NCI-H2107 treated with DMSO at 0.1 percent for 48 hours (cell line): Measurements from ENCODE around the gene TMEM163.

Experiments used
- DNase-seq: peaks from one replicate; lab custom pipeline; 2025; ENCODE audit not compliant: unreplicated experiment; lab: John Stamatoyannopoulos, UW

Gene TMEM163

GRCh38 chr2:134413912-134414311 is 304.9 kb downstream of the TMEM163 start:
- DNase-seq = no peak

GRCh38 chr2:134413430-134413829 is 305.4 kb downstream of the TMEM163 start:
- no peak for DNase-seq

DNA sequence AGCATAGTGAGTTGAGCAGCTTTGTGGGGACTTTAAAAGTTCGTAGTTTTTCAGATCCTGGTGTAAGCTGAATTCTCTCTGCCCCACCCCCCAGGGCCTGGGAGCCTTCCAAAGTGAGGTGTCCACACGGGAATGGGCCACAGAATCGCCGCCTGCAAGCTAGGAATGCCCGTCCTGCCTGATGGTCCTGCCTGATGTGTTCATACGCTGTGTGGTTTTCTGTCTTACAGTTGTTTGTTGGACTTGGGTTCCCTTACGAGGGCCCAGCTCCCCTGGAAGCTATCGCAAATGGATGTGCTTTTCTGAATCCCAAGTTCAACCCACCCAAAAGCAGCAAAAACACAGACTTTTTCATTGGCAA is 306.2 kb downstream of the TMEM163 start:
- DNase-seq = no peak

DNA sequence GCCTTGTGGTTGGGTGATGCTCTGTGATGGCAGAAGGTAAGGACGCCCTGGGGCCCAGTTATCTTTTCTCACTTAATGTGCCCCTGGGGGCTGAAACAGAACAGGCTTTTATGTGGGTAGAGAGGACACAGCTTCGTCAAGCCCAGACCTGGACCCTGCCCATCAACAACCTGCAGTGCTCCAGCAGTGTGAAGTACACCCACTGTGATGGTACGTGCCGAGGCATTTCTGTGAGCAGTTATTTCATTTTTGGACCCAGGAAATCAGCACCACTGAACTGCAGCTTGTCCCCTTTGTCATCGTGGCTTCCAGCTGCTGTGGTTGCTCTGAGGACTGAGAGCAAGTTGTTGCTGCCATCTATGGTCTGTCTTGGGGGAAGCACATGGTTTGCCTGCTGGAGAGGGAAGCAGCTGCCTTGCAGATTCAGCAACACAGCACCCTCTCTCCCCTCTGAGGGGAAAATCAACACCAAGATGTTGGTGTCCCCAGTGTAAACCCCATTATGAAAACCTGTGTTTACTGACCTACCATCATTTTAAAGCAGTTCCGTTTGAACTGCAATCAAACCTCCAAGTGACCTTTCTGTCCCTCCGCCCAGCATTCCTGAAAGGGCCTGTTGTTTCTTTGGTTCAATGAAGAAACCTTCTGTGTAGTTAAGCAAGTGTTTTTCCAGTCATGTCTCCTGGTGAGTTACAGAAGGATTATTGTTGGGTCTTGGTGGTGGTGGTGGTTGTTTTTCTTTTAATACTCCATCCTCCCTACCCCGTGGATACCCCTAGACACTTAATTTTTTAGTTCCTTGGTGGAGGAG is 306.8 kb downstream of the TMEM163 start:
- DNase-seq = peak; percentile 78

- peak; percentile 74 for DNase-seq
These were observed 307.4 kb downstream of the TMEM163 start for GRCh38 chr2:134411279-134411827.

DNA sequence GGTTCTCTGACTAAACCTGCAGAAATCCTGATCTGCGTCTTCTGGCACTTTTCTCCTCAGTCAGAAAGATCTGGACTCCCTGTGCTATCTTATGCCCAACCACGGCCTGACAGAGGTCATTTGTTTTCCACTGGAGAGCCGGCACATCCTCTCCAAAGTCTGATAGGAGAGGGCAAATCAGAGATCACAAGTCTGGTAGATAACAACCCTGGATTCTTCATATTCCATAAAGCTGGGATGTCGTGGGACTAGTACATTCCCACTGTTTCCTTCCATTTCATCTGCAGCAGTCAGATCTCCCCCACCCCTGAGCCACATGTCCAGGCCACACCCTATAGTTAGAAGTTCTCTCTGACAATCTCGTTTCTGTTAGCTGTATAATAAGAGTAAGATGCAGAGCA is 308.0 kb downstream of the TMEM163 start:
- no peak for DNase-seq

GRCh38 chr2:134410006-134410405 is 308.8 kb downstream of the TMEM163 start:
- DNase-seq = no peak

GRCh38 chr2:134408791-134409190 is 310.0 kb downstream of the TMEM163 start:
- DNase-seq = no peak

DNA sequence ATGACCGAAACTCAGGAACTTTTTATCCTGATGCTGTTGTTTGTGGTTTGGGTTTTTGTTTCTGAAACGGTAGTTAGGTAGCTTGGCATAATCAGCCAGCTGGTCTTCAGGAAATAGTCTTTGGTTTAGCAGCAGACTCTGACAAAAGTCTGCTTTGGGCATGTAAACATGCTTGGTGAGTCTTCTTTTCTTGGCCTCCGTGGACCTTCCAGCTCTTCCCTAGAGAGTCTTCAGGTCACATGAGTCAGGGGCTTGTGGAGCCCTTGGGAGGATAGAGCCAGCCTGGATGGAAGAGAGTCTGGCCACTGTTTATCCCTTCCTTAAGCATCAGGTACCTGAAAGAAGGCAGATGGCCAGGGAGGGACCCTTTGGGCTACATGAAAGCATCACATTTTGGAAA is 310.4 kb downstream of the TMEM163 start:
- DNase-seq = no peak

- DNase-seq = no peak
These were observed 311.5 kb downstream of the TMEM163 start for GRCh38 chr2:134407154-134407890.

GRCh38 chr2:134406736-134407135 is 312.1 kb downstream of the TMEM163 start:
- DNase-seq = no peak

DNA sequence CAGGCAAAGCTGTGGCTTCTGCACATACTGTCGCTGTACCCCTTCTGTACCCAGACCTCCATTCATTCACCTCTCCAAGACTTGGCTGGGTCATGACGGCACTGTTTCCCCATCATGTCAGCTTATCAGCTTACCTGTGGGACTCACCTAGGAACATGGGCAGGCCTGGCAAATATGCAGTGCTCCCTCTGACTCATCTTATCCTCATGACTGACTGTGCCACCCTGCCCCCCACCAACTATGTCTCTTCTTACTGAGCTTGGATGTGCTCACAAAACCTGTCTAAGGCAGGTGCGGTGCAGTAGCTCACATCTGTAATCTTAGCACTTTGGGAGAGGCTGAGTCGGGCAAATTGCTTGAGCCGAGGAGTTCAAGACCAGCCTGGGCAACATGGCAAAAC is 312.5 kb downstream of the TMEM163 start:
- no peak for DNase-seq
